HG02588 (cell line): ENCODE data around the gene CP.
"Not testable (repeated sequence)": the region's sequence is repeated elsewhere in the genome, so short reads cannot be mapped to it uniquely, and the experiment has no call there.

Source experiments
- ATAC-seq: cut with Tn5 transposase; IDR thresholded peaks from one replicate; pipeline ENCODE4 v1.9.1; 2021; ENCODE audit warnings: mild to moderate bottlenecking, moderate library complexity; ENCODE audit not compliant: unreplicated experiment

CP gene

DNA sequence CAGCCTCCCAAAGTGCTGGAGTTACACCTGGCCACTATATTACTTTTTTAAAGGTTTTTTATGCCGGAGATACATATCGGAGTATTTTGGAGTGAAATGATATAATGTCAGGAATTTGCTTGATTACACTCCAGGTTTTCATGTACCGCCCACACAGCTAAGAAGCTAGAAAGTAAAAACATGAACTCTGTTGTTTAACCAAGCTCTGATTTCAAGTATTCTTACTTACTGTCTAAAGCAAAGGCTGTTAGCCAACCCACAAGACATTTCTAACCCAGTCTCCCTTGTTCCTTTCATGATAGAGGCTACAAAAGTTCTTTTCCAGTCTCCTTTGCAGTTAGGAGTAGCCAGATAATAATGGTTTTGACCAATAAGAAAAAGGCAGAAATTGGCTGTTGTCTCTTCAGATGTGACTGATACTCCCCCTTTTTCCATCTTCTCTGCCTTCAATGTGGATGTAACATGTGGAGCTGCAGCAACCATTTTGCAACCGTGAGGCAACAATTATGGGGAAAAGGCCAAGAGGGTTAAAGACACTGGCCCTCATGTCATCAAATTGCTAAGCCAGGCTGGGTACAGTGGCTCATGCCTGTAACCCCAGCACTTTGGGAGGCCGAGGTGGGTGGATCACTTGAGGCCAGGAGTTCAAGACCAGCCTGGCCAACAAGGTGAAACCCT is 6.1 kb upstream of the CP start:
- no peak for ATAC-seq

DNA sequence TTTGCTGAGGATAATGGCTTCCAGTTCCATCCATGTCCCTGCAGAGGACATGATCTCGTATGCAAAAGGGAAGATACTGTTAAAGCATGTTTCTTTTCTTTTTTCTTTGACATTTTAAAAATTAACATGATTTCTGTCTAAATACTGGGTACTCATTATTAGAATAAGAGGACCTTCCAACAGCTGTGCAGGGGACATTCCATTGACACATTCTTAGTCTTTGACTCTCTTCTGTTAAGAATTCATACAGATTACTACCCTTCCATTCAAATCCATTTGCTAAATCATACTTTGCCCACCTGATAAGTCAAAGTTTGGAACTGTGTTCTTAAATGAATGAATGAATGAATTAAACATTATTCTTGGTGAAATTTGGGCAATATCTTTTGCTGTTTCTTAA is 5.1 kb upstream of the CP start:
- no peak for ATAC-seq

DNA sequence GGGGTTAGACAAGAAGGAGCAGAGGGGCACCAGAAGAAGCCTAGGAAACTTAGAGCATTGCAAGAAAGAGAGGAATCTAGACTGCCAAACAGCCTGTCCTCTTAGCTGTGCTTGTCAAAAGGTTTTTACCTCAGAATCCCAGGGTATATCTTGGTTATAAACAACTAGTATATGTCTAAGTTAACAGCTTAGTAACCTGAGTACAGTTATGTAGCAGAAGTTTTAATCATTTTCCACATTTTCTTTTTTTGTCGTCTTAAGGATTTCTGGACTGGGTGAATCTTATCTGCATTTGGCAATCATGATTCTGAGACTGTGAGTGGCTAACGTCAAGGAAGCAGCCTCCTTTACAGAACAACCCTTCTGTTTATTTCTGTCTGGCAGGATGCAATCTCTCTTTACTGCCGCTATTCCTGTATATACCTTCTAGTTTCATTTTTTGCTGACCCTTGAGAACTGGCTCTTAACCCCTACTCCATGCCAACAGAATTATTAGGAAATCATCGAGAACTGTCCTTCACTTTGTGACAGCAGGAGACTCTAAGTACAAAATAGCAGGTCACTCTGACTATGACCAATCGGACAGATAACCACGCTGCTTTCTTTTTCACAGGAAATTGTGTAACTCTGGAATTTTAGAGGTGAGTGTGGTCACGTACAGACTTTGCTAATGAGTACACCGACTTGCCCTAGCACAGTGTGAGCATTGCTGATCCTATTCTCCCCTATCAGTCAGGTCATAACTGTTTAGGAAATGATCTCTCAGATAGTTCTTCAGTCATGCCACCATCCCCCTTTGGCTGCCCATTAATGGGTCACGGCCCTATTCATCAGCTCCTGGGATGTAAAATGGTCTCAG is 3.3 kb upstream of the CP start:
- ATAC-seq: peak; percentile 98

DNA sequence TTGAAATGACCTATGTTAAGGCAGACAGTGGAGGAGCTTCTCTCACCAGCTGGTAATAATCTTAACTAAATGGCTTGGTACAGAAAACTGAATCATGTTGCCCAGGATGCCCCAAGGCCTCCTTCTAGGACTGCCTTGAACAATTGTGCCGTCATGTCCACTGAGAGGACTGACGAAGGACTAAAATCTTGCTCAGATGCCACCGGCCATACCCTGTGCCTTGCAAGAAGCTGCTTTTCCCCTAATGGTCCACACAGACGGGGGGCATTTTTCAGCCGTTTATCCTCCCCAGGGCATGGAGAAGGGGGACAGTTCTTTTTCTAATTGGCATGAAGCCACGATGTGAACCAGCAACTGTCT is 1.8 kb upstream of the CP start:
- no peak for ATAC-seq

DNA sequence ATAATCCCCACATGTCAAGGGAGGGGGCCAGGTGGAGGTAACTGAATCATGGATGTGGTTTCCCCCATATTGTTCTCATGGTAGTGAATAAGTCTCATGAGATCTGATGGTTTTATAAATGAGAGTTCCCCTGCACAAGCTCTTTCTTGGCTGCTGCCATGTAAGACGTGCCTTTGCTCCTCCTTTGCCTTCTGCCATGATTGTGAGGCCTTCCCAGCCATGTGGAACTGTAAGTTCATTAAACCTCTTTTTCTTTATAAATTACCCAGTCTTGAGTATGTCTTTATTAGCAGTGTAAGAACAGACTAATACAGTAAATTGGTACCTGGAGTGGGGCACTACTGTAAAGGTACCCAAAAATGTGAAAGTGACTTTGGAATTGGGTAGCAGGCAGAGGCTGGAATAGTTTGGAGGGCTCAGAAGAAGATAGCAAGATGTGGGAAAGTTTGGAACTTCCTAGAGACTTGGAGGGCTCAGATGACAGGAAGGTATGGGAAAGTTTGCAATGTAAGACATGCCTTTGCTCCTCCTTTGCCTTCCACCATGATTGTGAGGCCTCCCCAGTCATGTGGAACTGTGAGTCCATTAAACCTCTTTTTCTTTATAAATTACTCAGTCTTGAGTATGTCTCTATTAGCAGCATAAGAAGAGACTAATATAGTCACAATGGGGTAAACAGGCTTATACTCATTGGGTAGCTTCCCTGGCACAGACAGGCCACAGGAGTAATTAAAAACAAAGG is 2.1 kb downstream of the CP start:
- ATAC-seq: not testable (repeated sequence)

DNA sequence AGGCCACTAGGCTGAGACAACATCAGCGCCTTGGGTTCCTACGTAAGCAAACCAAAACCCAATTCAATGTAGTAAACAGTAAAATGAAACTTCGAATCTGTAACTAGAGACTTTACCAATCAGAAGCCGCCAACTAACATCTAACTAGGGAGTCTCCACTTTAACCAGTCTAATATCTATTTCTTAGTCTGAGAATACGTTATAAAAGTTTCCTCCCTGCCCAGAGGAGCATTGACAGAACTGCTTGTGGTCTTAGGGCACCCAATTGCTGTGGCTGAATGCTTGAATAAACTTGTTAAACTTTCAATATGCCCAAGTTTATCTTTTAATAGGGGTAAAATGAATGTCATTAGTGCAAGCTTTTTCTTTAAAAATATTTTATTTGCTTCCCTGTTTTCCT is 4.3 kb downstream of the CP start:
- no peak for ATAC-seq

DNA sequence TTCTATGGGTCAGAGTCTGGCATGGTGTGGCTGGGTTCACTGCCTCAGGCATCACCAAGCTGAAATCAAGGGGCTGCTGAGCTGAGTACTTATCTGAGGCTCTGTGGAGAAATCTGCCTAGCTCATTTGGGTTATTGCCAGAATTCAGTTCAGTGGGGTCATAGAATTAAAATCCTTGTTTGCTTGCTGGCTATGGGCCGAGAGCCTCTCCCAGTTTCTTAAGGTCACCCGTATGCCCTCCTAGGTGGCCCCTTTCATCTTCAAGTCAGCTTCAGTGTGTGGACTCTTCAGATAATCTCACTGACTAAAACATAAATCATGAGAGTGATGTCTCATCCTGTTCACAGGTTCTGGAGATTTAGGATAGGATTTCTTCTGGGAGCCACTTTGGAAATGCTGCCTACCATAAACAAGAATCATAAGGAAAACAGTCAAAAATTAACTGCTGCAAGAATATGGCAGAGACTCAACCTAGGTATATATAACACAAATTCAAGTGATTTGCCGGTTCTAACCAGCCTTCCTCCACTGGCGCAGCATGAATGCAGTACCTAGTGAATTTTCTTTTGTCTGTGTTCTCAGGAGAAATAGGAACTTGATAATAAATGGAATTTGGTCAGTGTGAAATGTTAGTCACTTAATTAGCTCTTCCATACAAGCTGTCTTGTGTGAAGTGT is 5.3 kb downstream of the CP start:
- no peak for ATAC-seq

DNA sequence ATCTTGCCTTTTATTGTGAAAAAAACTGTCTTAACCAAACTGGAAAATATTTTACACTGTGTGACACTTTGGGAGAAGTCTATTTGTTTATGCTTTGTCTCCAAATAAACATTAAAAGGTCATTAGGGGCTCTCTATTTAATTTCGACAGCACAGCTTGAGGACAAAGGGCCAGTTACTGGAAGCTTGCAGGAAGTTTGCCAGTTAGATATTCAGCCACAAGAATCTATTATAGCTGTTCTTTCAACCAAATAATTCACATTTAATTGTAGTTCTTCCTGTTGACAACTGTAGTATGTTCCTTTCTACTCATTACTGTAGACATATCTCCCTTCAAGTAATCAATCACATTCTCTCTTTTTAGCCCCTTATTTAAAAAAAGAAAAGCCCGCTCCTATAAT is 6.1 kb downstream of the CP start:
- ATAC-seq: no peak

DNA sequence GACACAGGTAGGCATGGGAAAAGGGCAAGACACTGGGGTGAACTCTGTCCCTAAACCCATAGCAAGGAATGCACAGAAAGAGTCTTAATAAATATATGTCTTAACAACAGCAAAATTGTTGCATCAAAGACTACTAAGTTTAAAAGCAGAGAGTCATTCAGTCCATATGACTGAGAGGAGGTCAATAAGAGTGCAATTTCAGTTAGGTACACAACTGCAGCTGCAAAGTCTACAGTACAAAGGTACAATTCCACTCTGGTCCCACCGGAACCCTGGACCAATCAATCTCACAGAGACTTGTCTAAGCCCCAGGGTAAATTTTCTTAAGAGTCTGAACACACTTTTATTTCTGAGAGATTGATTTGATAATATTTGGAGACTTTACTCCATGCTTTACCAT is 6.9 kb downstream of the CP start:
- ATAC-seq: no peak

DNA sequence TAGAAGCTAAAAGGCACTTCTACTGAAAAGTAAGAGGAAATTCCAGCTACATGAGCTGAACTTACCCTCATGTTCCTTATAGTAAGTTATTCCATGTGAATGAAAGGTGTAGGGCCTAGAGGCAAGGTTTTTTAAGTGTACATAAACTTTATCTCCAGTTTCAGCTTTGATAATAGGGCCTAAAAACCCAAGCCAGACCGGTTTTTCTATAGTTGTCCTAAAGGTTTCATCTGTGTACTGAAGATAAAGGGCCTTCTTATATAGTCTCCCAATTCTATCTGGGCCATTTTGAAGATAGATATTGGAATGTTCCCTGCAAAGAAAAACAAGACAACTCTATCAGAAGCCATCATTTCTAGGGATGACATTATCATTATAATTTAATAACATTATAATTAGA is 9.2 kb downstream of the CP start:
- no peak for ATAC-seq

DNA sequence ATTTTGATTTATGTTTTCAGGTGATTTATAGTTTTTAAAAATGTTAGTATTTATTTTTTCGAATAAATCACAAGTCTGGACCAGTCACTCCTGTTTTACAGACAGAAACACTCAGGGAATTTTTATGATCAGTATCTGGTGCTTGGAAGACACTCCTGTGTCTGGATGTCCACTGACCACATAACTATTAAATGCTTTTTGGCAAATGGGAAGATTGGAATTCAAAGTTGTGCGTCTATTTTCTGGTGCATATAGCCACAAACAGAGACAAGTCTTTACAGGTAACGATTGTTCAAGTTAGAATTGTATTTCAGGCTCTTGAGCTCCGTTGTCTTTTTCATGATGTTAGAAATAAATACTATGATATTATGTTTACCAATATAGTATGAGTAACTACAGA is 12.2 kb downstream of the CP start:
- ATAC-seq: no peak

DNA sequence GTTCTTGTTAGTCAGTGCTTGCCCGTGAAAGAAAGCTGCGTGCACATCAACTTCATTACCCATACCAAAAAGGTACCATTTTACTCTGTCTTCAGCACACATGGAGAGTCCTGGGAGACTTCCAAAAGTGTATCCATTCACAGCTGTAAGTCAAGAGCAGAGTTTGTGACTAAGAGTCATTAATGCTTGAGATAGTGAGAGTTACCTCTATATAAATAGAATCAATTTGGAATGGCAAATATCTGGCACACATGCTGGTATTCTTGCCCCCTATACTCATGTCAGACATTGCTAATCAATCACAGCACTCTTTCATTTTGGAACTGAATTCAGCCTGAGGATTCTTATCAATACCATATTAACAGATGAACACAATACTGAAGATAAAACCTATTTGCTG is 14.2 kb downstream of the CP start:
- ATAC-seq: no peak

DNA sequence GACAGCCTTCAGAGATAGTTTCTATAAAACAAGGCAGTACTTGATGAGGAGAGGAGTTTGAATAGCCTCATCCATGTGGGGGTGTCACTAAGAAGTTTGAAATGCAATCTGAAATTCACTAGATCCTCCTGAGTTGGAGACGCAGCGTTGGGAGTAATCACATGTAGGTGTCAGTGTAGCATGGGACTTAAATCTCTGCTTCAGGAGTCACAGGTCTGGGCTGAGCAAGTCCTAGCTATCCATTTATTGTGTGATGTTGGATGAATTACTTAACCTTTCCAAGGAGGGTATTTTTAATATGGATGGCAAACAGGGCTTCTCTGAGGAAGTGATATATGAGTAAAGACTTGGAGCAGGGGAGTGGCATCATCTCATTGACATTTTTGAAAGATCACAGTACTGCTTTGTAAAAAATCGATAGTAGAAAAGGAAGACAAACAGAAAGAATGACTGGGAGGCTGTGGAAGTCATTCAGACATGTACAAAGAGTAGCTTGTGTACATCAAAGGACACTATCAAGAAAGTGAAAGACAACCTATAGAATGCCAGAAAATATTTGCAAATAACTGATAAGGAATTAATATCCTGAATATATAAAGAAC is 17.1 kb downstream of the CP start:
- no peak for ATAC-seq

DNA sequence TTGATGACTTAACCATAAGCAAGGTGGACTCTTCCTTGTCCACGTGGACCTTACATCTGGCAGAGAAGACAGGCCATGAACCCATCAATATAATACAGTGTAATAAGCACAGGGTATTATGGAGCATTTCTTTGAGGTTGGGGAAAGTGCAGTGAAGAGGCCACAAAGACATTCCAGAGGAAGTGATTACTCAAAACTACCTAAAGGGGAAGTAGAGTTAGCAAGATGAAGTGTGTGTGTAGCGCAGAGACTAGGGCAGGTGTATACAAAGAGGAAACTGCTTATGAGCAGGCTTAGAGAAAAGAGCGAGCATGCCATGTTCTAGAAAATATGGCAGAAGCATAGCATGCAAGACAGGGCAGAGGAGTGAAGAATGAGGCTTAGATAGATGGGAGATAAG is 17.9 kb downstream of the CP start:
- peak; percentile 98 for ATAC-seq

DNA sequence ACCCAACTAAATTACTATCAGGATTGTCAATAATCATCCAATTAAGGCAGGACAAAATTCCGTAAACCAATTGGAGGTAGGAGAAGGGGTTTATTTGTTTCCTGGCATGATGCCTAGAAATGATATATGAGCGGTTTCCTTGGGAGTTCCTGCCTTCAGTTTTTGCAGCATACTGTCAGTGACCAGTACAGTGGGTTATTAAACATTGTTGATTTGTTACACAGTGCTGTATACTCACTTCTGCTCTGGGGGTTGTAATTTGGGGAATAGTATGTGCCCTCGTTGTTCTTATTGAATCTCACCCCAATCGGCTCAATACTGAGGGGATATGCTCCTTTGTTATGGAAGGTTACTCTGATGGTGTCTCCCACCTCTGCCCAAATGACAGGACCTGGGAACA is 22.2 kb downstream of the CP start:
- ATAC-seq: no peak

DNA sequence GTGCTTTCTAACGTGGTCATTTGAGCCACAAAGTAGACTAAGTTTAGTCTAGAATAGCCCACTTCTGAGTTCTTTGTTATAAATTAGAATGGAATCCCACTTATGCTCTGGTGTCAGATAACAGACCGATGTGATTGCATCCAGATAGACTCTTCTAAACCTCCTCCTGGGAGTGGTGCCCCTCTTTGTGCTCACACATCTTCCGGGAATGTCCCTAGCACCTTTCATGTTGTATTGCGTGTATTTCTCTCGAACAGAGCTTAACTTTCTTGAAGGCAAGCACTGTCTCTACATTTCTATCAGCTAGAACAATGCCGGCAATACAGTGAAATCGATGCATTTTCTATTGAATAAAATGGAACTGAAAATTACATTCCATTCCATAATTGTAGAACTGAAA is 23.0 kb downstream of the CP start:
- no peak for ATAC-seq

DNA sequence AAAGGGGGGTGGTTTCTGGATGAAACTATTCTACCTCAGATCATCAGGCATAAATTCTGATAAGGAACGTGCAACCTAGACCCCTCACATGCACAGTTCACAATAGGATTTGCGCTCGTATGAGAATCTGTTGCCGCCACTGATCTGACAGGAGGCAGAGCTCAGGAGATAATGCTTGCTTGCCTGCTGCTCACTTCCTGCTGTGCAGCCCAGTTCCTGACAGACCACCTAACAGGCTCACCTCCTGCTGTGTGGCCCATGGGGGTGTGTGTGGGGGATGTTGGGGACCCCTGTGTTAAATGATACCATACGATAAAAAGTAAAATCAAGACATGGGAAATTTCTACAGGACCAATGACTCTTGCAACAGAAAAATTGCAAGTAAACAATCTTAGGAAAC is 24.0 kb downstream of the CP start:
- no peak for ATAC-seq

DNA sequence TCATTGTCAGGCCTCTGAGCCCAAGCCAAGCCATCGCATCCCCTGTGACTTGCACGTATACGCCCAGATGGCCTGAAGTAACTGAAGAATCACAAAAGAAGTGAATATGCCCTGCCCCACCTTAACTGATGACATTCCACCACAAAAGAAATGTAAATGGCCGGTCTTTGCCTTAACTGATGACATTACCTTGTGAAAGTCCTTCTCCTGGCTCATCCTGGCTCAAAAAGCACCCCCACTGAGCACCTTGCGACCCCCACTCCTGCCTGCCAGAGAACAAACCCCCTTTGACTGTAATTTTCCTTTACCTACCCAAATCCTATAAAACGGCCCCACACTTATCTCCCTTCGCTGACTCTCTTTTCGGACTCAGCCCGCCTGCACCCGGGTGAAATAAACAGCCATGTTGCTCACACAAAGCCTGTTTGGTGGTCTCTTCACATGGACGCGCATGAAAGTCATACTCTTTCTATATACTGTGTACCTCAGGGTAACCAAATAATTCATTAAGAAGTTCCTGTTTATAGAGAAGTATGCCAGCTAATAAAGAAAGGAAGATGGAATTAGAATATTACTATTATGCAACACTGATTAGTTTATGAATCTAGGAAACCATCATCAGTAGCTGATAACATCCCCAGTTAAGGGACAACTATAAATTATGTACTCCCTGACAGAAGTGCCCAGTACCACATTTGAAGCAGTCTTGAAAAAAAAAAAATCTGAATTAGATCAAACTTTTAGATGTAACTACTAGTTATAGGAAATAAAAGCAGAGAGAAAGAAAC is 24.6 kb downstream of the CP start:
- ATAC-seq: not testable (repeated sequence)

DNA sequence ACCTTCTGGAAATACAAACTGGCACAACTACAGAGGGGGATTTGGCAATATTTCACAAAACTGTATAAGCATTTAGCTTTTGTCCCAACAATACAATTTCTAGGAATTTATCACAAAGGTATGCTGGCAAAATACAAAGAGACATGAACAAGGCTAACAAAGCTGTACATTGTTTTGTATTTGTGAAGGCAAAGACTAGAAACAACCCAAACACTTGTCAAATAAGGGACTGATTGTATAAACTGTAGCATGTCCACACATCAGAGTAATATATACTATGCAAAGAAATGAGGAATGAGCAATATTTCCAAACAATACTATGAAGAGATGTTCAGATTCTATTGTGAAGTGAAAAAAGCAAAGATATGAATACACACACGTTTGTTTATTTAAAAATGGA is 26.4 kb downstream of the CP start:
- ATAC-seq: no peak

DNA sequence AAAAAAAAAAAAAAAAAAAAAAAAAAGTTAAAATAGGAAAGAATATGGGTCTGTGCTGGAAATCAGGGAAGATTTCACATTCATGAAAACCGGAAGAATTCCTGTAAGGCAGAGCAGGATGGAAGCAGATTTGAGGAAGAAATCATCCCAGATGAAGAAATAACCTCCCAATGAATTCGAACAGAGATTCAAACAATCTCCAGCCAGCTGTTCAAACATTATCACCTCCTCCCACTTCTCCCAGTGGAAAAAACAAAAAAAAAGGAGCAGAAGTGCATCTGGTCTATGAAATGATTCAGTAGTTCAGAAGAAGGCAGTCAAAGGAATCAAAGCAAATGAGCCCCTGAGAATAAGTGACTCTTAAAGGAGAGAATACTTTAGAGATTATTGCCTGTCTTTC is 33.1 kb downstream of the CP start:
- no peak for ATAC-seq
